DND-41 (cell line): ENCODE measurements around the gene COG7.

Experiments used
- EZH2 ChIP-seq: IDR thresholded peaks from 3 replicates; pipeline ENCODE4 v1.6.1; 2012; ENCODE audit warnings: borderline replicate concordance, low read depth, mild to moderate bottlenecking, moderate library complexity, low read length, inconsistent platforms; ENCODE audit not compliant: severe bottlenecking
- TF ChIP-seq, protein P1 (sequence below): IDR thresholded peaks from 2 replicates; pipeline ENCODE4 v1.5.1; 2012; ENCODE audit warnings: borderline replicate concordance, low read length, moderate library complexity, mild to moderate bottlenecking; ENCODE audit not compliant: poor library complexity, severe bottlenecking; ENCODE audit errors: extremely low read depth

DNA sequence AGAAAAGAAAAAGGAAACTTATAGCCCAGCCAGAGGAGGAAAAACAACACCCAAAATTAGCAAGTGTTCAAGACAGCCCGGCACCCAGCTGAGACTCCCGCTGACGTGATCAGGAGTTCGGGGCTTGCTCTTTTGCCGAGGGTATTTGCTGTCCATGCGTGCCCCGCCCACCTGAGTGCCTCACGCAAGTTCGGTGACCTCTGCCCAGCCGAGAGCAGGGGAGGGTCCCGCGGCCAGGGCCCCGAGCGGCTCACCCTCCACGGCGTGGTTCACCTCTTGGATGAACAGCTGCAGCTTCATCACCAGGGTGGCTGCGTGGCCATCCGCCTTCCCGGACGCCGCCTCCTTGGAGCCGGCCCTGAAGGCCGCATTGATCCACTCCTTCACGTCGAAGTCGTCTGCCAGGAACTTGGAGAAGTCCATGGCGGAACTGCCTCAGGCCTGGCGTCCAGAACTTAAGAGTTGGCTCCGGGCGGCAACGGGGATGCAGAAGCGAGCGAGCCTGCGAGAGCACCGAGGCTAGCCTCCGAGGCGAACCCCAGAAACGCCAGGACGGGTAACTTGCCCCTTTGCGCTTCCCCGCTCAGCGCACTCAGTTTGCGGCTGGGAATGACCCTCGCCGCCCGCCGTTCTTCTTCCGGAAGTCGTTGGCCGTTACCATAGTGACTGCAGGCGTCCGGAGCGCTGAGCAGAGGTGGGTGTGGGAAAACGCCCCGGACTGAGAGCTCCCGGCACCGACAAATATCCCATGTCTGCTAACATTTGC lies at the start of gene COG7:
- TF ChIP-seq, protein P1, sequence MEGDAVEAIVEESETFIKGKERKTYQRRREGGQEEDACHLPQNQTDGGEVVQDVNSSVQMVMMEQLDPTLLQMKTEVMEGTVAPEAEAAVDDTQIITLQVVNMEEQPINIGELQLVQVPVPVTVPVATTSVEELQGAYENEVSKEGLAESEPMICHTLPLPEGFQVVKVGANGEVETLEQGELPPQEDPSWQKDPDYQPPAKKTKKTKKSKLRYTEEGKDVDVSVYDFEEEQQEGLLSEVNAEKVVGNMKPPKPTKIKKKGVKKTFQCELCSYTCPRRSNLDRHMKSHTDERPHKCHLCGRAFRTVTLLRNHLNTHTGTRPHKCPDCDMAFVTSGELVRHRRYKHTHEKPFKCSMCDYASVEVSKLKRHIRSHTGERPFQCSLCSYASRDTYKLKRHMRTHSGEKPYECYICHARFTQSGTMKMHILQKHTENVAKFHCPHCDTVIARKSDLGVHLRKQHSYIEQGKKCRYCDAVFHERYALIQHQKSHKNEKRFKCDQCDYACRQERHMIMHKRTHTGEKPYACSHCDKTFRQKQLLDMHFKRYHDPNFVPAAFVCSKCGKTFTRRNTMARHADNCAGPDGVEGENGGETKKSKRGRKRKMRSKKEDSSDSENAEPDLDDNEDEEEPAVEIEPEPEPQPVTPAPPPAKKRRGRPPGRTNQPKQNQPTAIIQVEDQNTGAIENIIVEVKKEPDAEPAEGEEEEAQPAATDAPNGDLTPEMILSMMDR = no peak
- TF ChIP-seq EZH2 = no peak
